PFSK-1 (cell line): ENCODE measurements around the gene OTULIN.

Experiments
- FOXP2 ChIP-seq: optimal IDR thresholded peaks from 2 replicates; pipeline ENCODE3; 2011; ENCODE audit warnings: borderline replicate concordance, control low read depth, inconsistent platforms; ENCODE audit not compliant: insufficient read depth; ENCODE audit errors: extremely low read length, extremely low read depth
- POLR2AphosphoS5 ChIP-seq: IDR thresholded peaks from 2 replicates; pipeline ENCODE4 v1.6.1; 2012; ENCODE audit warnings: low read depth, mild to moderate bottlenecking, control low read depth, low read length, moderate library complexity
- SIN3A ChIP-seq: IDR thresholded peaks from 2 replicates; pipeline ENCODE4 v1.6.1; 2012; ENCODE audit warnings: mild to moderate bottlenecking, low read length, moderate library complexity, borderline replicate concordance; ENCODE audit not compliant: insufficient read depth
- TAF1 ChIP-seq: IDR thresholded peaks from 2 replicates; pipeline ENCODE4 v1.6.1; 2012; ENCODE audit warnings: low read length, control low read depth, borderline replicate concordance; ENCODE audit not compliant: insufficient read depth
- TF ChIP-seq, protein P1 (sequence below), 2 experiments: IDR thresholded peaks; 2 replicates each; pipeline versions ENCODE4 v1.6.1 to v1.8.0; 2011 to 2012; ENCODE audit warnings: low read depth in 2 of 2, low read length in 2 of 2, control low read depth in 1 of 2, inconsistent platforms in 1 of 2, mild to moderate bottlenecking in 1 of 2, moderate library complexity in 1 of 2; ENCODE audit not compliant: insufficient read depth in 1 of 2

DNA sequence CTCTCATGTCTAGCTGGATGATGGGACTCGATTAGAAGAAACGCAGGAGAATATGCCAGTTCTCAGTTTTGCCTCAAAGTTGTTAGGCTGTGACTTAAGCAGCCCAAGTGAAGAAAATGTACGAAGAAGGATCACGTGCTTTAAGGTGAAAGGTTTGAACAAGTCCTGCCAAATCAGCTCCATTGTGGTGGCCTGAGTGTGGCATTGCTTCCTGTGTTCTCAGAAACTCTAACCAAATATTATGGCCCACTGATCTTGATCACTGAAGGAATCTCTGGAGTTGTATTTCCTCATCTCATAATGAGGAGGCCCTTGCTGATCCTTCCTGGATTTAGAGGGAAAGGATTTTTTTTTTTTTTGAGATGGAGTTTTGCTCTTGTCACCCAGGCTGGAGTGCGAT, 44.0 kb downstream of the OTULIN start:
- TF ChIP-seq SIN3A (no peak), TAF1 (no peak), POLR2AphosphoS5 (no peak), FOXP2 (no peak)
- TF ChIP-seq, protein P1, sequence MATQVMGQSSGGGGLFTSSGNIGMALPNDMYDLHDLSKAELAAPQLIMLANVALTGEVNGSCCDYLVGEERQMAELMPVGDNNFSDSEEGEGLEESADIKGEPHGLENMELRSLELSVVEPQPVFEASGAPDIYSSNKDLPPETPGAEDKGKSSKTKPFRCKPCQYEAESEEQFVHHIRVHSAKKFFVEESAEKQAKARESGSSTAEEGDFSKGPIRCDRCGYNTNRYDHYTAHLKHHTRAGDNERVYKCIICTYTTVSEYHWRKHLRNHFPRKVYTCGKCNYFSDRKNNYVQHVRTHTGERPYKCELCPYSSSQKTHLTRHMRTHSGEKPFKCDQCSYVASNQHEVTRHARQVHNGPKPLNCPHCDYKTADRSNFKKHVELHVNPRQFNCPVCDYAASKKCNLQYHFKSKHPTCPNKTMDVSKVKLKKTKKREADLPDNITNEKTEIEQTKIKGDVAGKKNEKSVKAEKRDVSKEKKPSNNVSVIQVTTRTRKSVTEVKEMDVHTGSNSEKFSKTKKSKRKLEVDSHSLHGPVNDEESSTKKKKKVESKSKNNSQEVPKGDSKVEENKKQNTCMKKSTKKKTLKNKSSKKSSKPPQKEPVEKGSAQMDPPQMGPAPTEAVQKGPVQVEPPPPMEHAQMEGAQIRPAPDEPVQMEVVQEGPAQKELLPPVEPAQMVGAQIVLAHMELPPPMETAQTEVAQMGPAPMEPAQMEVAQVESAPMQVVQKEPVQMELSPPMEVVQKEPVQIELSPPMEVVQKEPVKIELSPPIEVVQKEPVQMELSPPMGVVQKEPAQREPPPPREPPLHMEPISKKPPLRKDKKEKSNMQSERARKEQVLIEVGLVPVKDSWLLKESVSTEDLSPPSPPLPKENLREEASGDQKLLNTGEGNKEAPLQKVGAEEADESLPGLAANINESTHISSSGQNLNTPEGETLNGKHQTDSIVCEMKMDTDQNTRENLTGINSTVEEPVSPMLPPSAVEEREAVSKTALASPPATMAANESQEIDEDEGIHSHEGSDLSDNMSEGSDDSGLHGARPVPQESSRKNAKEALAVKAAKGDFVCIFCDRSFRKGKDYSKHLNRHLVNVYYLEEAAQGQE (IDR thresholded peaks at IDR 0.05; ENCODE audit: insufficient read depth in 1 of 2, low read depth in 2 of 2, low read length in 2 of 2) = no peak
